Stimulated activated memory B cell treated with anti-CD40 and anti-IgM and Interleukin-4, amounts not matched to agents 10 μg/mL and 1 μg/mL and 100 μg/mL, for 72 hours (primary cell): ENCODE results near the gene ACACB.

Experiments used
- ATAC-seq: fragments of 150-1000 bp; cut with Tn5 transposase; 2 replicates; pipeline ENCODE4 v1.10.0; 2021
- H3K27ac Mint-ChIP-seq: one replicate; pipeline ENCODE4 v1.8.0; 2022; ENCODE audit warnings: mild to moderate bottlenecking, mixed read lengths
- H3K27me3 Mint-ChIP-seq: one replicate; pipeline ENCODE4 v1.8.0; 2022; ENCODE audit warnings: mixed read lengths
- H3K36me3 Mint-ChIP-seq: one replicate; pipeline ENCODE4 v1.8.0; 2022; ENCODE audit warnings: mixed read lengths
- H3K4me1 Mint-ChIP-seq: one replicate; pipeline ENCODE4 v1.8.0; 2022; ENCODE audit warnings: mixed read lengths
- H3K4me3 Mint-ChIP-seq: one replicate; pipeline ENCODE4 v1.8.0; 2022; ENCODE audit warnings: mild to moderate bottlenecking, moderate library complexity, mixed read lengths
- H3K9me3 Mint-ChIP-seq: one replicate; pipeline ENCODE4 v1.8.0; 2022; ENCODE audit warnings: mixed read lengths

Gene ACACB

GRCh38 chr12:109115758-109116610 lies at the start of gene ACACB:
Gene ACACB (plus strand): TSS chr12:109116587. CDS start chr12:109139406, 22,819 bp downstream.
- no peaks in the 10 kb centered on the region for H3K27me3 Mint-ChIP-seq
- H3K36me3 Mint-ChIP-seq, result no peaks in the 10 kb centered on the region
- no peak within 1 kb of the TSS for H3K27ac Mint-ChIP-seq
- no peaks in the 10 kb centered on the region for H3K4me1 Mint-ChIP-seq
- ATAC-seq, result no peak
- H3K9me3 Mint-ChIP-seq, result no peaks in the 10 kb centered on the region
- H3K4me3 Mint-ChIP-seq, result no peak within 1 kb of the TSS

- no peak for ATAC-seq
- Mint-ChIP-seq H3K36me3 (peaks cover 54% of the 10 kb centered on the region), H3K9me3 (no peaks in the 10 kb centered on the region), H3K27me3 (no peaks in the 10 kb centered on the region), H3K4me3 (no peak overlapping the region), H3K27ac (no peak overlapping the region), H3K4me1 (no peaks in the 10 kb centered on the region)
These were observed 46.8 kb upstream of the ACACB start for GRCh38 chr12:109069307-109070271.

GRCh38 chr12:109074866-109075265 lies 41.5 kb upstream of the ACACB start:
- no peak overlapping the region for H3K27ac Mint-ChIP-seq

GRCh38 chr12:109082751-109083150 lies 33.6 kb upstream of the ACACB start:
- no peak overlapping the region for H3K27ac Mint-ChIP-seq
- H3K36me3 Mint-ChIP-seq, result peaks cover 54% of the 10 kb centered on the region
- no peak overlapping the region for H3K4me3 Mint-ChIP-seq

More at GRCh38 chr12:109074866-109075265, 41.5 kb upstream of the ACACB start:
- H3K36me3 Mint-ChIP-seq, result peaks cover 81% of the 10 kb centered on the region
- H3K9me3 Mint-ChIP-seq, result peaks cover 4% of the 10 kb centered on the region
- H3K4me1 Mint-ChIP-seq, result no peaks in the 10 kb centered on the region
- H3K27me3 Mint-ChIP-seq, result no peaks in the 10 kb centered on the region
- ATAC-seq, result no peak
- no peak overlapping the region for H3K4me3 Mint-ChIP-seq

GRCh38 chr12:109084425-109084824 lies 32.0 kb upstream of the ACACB start:
- Mint-ChIP-seq H3K27me3 (no peaks in the 10 kb centered on the region), H3K36me3 (peaks cover 44% of the 10 kb centered on the region), H3K4me1 (peaks cover 7% of the 10 kb centered on the region), H3K9me3 (peaks cover 2% of the 10 kb centered on the region), H3K4me3 (no peak overlapping the region), H3K27ac (no peak overlapping the region)
- no peak for ATAC-seq

More at GRCh38 chr12:109082751-109083150, 33.6 kb upstream of the ACACB start:
- peaks cover 6% of the 10 kb centered on the region for H3K9me3 Mint-ChIP-seq
- ATAC-seq, result no peak
- H3K27me3 Mint-ChIP-seq, result no peaks in the 10 kb centered on the region
- H3K4me1 Mint-ChIP-seq, result no peaks in the 10 kb centered on the region

GRCh38 chr12:109085590-109085989 lies 30.8 kb upstream of the ACACB start:
- Mint-ChIP-seq H3K4me1 (peaks cover 12% of the 10 kb centered on the region), H3K4me3 (no peak overlapping the region), H3K27ac (no peak overlapping the region), H3K9me3 (no peaks in the 10 kb centered on the region), H3K36me3 (peaks cover 38% of the 10 kb centered on the region), H3K27me3 (no peaks in the 10 kb centered on the region)
- ATAC-seq, result no peak

GRCh38 chr12:109087250-109087649 lies 29.1 kb upstream of the ACACB start:
- H3K27ac Mint-ChIP-seq, result no peak overlapping the region
- no peaks in the 10 kb centered on the region for H3K27me3 Mint-ChIP-seq
- H3K4me3 Mint-ChIP-seq, result no peak overlapping the region
- peaks cover 27% of the 10 kb centered on the region for H3K4me1 Mint-ChIP-seq
- H3K36me3 Mint-ChIP-seq, result peaks cover 28% of the 10 kb centered on the region
- no peaks in the 10 kb centered on the region for H3K9me3 Mint-ChIP-seq
- ATAC-seq, result no peak

GRCh38 chr12:109088818-109089217 lies 27.6 kb upstream of the ACACB start:
- Mint-ChIP-seq H3K27ac (peak overlapping the region; percentile 18), H3K36me3 (peaks cover 18% of the 10 kb centered on the region), H3K4me3 (no peak overlapping the region), H3K27me3 (no peaks in the 10 kb centered on the region), H3K9me3 (no peaks in the 10 kb centered on the region), H3K4me1 (peaks cover 43% of the 10 kb centered on the region)
- no peak for ATAC-seq

- no peaks in the 10 kb centered on the region for H3K27me3 Mint-ChIP-seq
- H3K27ac Mint-ChIP-seq, result peak overlapping the region; percentile 18
- H3K36me3 Mint-ChIP-seq, result peaks cover 18% of the 10 kb centered on the region
- peaks cover 45% of the 10 kb centered on the region for H3K4me1 Mint-ChIP-seq
- no peak for ATAC-seq
- H3K9me3 Mint-ChIP-seq, result no peaks in the 10 kb centered on the region
- no peak overlapping the region for H3K4me3 Mint-ChIP-seq
These were observed 26.7 kb upstream of the ACACB start for GRCh38 chr12:109089683-109090082.

- peaks cover 45% of the 10 kb centered on the region for H3K4me1 Mint-ChIP-seq
- no peaks in the 10 kb centered on the region for H3K9me3 Mint-ChIP-seq
- peak overlapping the region; percentile 83 for H3K27ac Mint-ChIP-seq
- no peaks in the 10 kb centered on the region for H3K27me3 Mint-ChIP-seq
- peak overlapping the region; percentile 87 for H3K4me3 Mint-ChIP-seq
- no peak for ATAC-seq
- peaks cover 12% of the 10 kb centered on the region for H3K36me3 Mint-ChIP-seq
These were observed 23.8 kb upstream of the ACACB start for GRCh38 chr12:109092497-109093021.

- peak; percentile 84 for ATAC-seq
- Mint-ChIP-seq H3K27ac (peak within 1 kb of the TSS; percentile 83), H3K9me3 (no peaks in the 10 kb centered on the region), H3K4me3 (peak within 1 kb of the TSS; percentile 87), H3K27me3 (no peaks in the 10 kb centered on the region), H3K4me1 (peaks cover 47% of the 10 kb centered on the region), H3K36me3 (peaks cover 12% of the 10 kb centered on the region)
These were observed 23.1 kb upstream of the ACACB start, which contains the start of gene ALKBH2 for GRCh38 chr12:109093022-109093918. Gene ALKBH2 (minus strand): TSS chr12:109093472. CDS start chr12:109092786, 686 bp downstream.

GRCh38 chr12:109097140-109097434 lies 19.3 kb upstream of the ACACB start:
- Mint-ChIP-seq H3K27me3 (no peaks in the 10 kb centered on the region), H3K36me3 (peaks cover 5% of the 10 kb centered on the region), H3K9me3 (no peaks in the 10 kb centered on the region), H3K4me3 (peak overlapping the region; percentile 83), H3K4me1 (peaks cover 46% of the 10 kb centered on the region), H3K27ac (peak overlapping the region; percentile 45)
- ATAC-seq, result no peak

GRCh38 chr12:109097435-109098182 lies 18.8 kb upstream of the ACACB start, which contains the start of gene UNG:
Gene UNG (plus strand): TSS chr12:109097597. CDS start chr12:109097680, 83 bp downstream.
- peaks cover 41% of the 10 kb centered on the region for H3K4me1 Mint-ChIP-seq
- peak within 1 kb of the TSS; percentile 83 for H3K4me3 Mint-ChIP-seq
- ATAC-seq, result peak; percentile 98
- H3K27ac Mint-ChIP-seq, result peak within 1 kb of the TSS; percentile 45
- peaks cover 5% of the 10 kb centered on the region for H3K36me3 Mint-ChIP-seq
- H3K27me3 Mint-ChIP-seq, result no peaks in the 10 kb centered on the region
- no peaks in the 10 kb centered on the region for H3K9me3 Mint-ChIP-seq
